H1 (cell line): ENCODE measurements around the gene NDUFA12. TPM values are rescaled to one million over a fixed set of nuclear protein-coding genes. Genes with fewer than 3 reads are reported as not detected.
"Not testable (repeated sequence)": the region's sequence is repeated elsewhere in the genome, so short reads cannot be mapped to it uniquely, and the experiment has no call there.

Source experiments
- CTCF ChIA-PET: fragments of 300-600 bp; sonication (Branson Sonifier 250); formaldehyde crosslinking; loops from one replicate; lab custom pipeline; 2021; ENCODE audit not compliant: partially characterized antibody; lab: Charles Lee
- POLR2A ChIA-PET: fragments of 300-600 bp; sonication (Branson Sonifier 250); formaldehyde crosslinking; loops from one replicate; lab custom pipeline; 2021; ENCODE audit warnings: inconsistent platforms; ENCODE audit not compliant: partially characterized antibody; lab: Charles Lee
- DNase-seq, 2 experiments: peaks; one replicate each; pipeline versions ENCODE4 v3.0.0 to v3.0.0-alpha.2; 2010 to 2022; ENCODE audit warnings: low spot score in 2 of 2, low read depth in 1 of 2, mixed read lengths in 1 of 2
- FAIRE-seq: peaks from 2 replicates; lab custom pipeline; 2011; peaks lifted over from hg19 to GRCh38; lab: Jason Lieb, UNC
- H2AFZ ChIP-seq: 2 replicates; pipeline ENCODE4 v1.8.1; 2012; ENCODE audit warnings: low read length, inconsistent platforms
- H2AK5ac ChIP-seq: 2 replicates; pipeline ENCODE4 v1.6.1; 2013; ENCODE audit warnings: low read depth, low read length
- H2BK120ac ChIP-seq: replicated peaks from 2 replicates; pipeline ENCODE3; 2013; ENCODE audit warnings: low read depth, low read length, inconsistent platforms
- H2BK12ac ChIP-seq: 2 replicates; pipeline ENCODE4 v1.6.1; 2013; ENCODE audit warnings: low read depth, low read length
- H2BK15ac ChIP-seq: 2 replicates; pipeline ENCODE4 v1.6.1; 2013; ENCODE audit warnings: low read length
- H2BK20ac ChIP-seq: 2 replicates; pipeline ENCODE4 v1.6.1; 2013; ENCODE audit warnings: low read length
- H2BK5ac ChIP-seq: 2 replicates; pipeline ENCODE4 v1.6.1; 2013; ENCODE audit warnings: low read depth, low read length
- H3K14ac ChIP-seq: 2 replicates; pipeline ENCODE4 v1.6.1; 2013; ENCODE audit warnings: inconsistent platforms; ENCODE audit not compliant: insufficient read length
- H3K18ac ChIP-seq: 2 replicates; pipeline ENCODE4 v1.6.1; 2013; ENCODE audit warnings: low read length; ENCODE audit errors: extremely low read depth
- H3K23ac ChIP-seq: 2 replicates; pipeline ENCODE4 v1.6.1; 2013; ENCODE audit warnings: inconsistent platforms; ENCODE audit not compliant: insufficient read length
- H3K23me2 ChIP-seq: 2 replicates; pipeline ENCODE4 v1.6.1; 2013; ENCODE audit warnings: low read depth, low read length
- H3K27ac ChIP-seq: 2 replicates; pipeline ENCODE4 v1.6.1; 2011; ENCODE audit warnings: low read depth, low read length, inconsistent platforms
- H3K27me3 ChIP-seq, 4 experiments: replicated peaks in 1 of 4; 1 replicate in 1 of 4; 2 replicates in 3 of 4; pipeline versions ENCODE4 v1.6.1 to v1.8.1; 2011 to 2013; ENCODE audit warnings: low read length in 3 of 4, mild to moderate bottlenecking in 3 of 4, inconsistent platforms in 2 of 4, mixed read lengths in 2 of 4, moderate library complexity in 1 of 4; ENCODE audit not compliant: control insufficient read depth in 3 of 4, insufficient read depth in 3 of 4; ENCODE audit errors: extremely low read depth in 1 of 4
- H3K36me3 ChIP-seq, 4 experiments: 2 replicates each; pipeline versions ENCODE4 v1.6.1 to v1.8.1; 2011 to 2013; ENCODE audit warnings: mild to moderate bottlenecking in 4 of 4, low read length in 3 of 4, moderate library complexity in 2 of 4, control low read depth in 1 of 4, inconsistent platforms in 1 of 4; ENCODE audit not compliant: insufficient read depth in 4 of 4, control insufficient read depth in 2 of 4
- H3K4ac ChIP-seq: replicated peaks from 2 replicates; pipeline ENCODE3; 2013; ENCODE audit warnings: low read length, low read depth, mixed read lengths, inconsistent platforms; ENCODE audit not compliant: insufficient read length
- H3K4me1 ChIP-seq, 4 experiments: replicated peaks in 1 of 4; 1 replicate in 1 of 4; 2 replicates in 3 of 4; pipeline versions ENCODE4 v1.6.1 to v1.8.1; 2011 to 2013; ENCODE audit warnings: low read length in 3 of 4, inconsistent platforms in 2 of 4, mixed read lengths in 1 of 4; ENCODE audit not compliant: insufficient read depth in 4 of 4, control insufficient read depth in 3 of 4
- H3K4me2 ChIP-seq, 2 experiments: 2 replicates each; pipeline versions ENCODE4 v1.6.1 to v1.8.1; 2011 to 2013; ENCODE audit warnings: low read depth in 2 of 2, low read length in 2 of 2, control low read depth in 1 of 2, inconsistent platforms in 1 of 2, mild to moderate bottlenecking in 1 of 2; ENCODE audit not compliant: insufficient read depth in 1 of 2
- H3K4me3 ChIP-seq, 4 experiments: fragments of 200-600, 300-600 bp in 1 of 4; sonication (generic), shearing (Covaris generic), sonication (Bioruptor Twin) in 1 of 4; 2 replicates each; pipeline versions ENCODE4 v1.5.1 to v1.8.1; 2011 to 2016; ENCODE audit warnings: low read length in 4 of 4, low read depth in 3 of 4, control low read depth in 2 of 4, inconsistent platforms in 2 of 4, mild to moderate bottlenecking in 2 of 4, mixed read lengths in 1 of 4, moderate library complexity in 1 of 4; ENCODE audit not compliant: insufficient read depth in 2 of 4; ENCODE audit errors: extremely low read depth in 1 of 4
- H3K56ac ChIP-seq: replicated peaks from 2 replicates; pipeline ENCODE3; 2013; ENCODE audit warnings: low read depth, mild to moderate bottlenecking, mixed read lengths, low read length, inconsistent platforms; ENCODE audit not compliant: insufficient read length
- H3K79me1 ChIP-seq: 2 replicates; pipeline ENCODE4 v1.6.1; 2013; ENCODE audit warnings: low read depth, low read length, control low read depth
- H3K79me2 ChIP-seq, 2 experiments: 2 replicates each; pipeline versions ENCODE4 v1.6.1 to v1.8.1; 2012 to 2013; ENCODE audit warnings: low read length in 2 of 2, mild to moderate bottlenecking in 2 of 2, inconsistent platforms in 1 of 2; ENCODE audit not compliant: insufficient read depth in 2 of 2, control insufficient read depth in 1 of 2
- H3K9ac ChIP-seq, 4 experiments: replicated peaks in 1 of 4; 1 replicate in 1 of 4; 2 replicates in 3 of 4; pipeline versions ENCODE4 v1.6.1 to v1.8.1; 2011 to 2013; ENCODE audit warnings: low read depth in 3 of 4, low read length in 3 of 4, control low read depth in 2 of 4, mild to moderate bottlenecking in 2 of 4, moderate library complexity in 2 of 4, inconsistent platforms in 1 of 4; ENCODE audit errors: extremely low read depth in 1 of 4
- H3K9me3 ChIP-seq, 2 experiments: 2 replicates each; pipeline versions ENCODE4 v1.6.1 to v1.8.1; 2012 to 2013; ENCODE audit warnings: mild to moderate bottlenecking in 2 of 2, moderate library complexity in 2 of 2, control low read depth in 1 of 2, inconsistent platforms in 1 of 2, low read depth in 1 of 2, low read length in 1 of 2, mixed read lengths in 1 of 2; ENCODE audit not compliant: insufficient read depth in 2 of 2
- H4K20me1 ChIP-seq, 2 experiments: replicated peaks in 1 of 2; 2 replicates each; pipeline versions ENCODE3 to v1.8.1; 2011 to 2013; ENCODE audit warnings: inconsistent platforms in 2 of 2, low read length in 2 of 2, mild to moderate bottlenecking in 1 of 2; ENCODE audit not compliant: insufficient read depth in 2 of 2, control insufficient read depth in 1 of 2
- H4K5ac ChIP-seq: 2 replicates; pipeline ENCODE4 v1.6.1; 2013; ENCODE audit warnings: low read length, low read depth, mixed read lengths, inconsistent platforms; ENCODE audit not compliant: insufficient read length
- H4K8ac ChIP-seq: 2 replicates; pipeline ENCODE4 v1.8.0; 2013; ENCODE audit warnings: mild to moderate bottlenecking, moderate library complexity, low read length, inconsistent platforms; ENCODE audit not compliant: insufficient read depth; ENCODE audit errors: extremely low read depth
- H4K91ac ChIP-seq: replicated peaks from 2 replicates; pipeline ENCODE3; 2013; ENCODE audit warnings: low read length, mixed read lengths, inconsistent platforms; ENCODE audit not compliant: insufficient read length
- WGBS, 2 experiments: shearing (Covaris generic) in 1 of 2; methylation state at CpG; one replicate each; pipeline versions ENCODE4 v1.1.6 to v1.1.7; 2013 to 2015; ENCODE audit warnings: low lambda C conversion rate in 2 of 2, mixed read lengths in 2 of 2, inconsistent platforms in 1 of 2, low coverage in 1 of 2, missing lambda C conversion rate in 1 of 2; ENCODE audit not compliant: insufficient replicate concordance in 2 of 2, insufficient coverage in 1 of 2, insufficient read length in 1 of 2; ENCODE audit errors: extremely low coverage in 1 of 2, missing lambda C conversion rate in 1 of 2; 5-methylcytosine and 5-hydroxymethylcytosine counted together
- polyA plus RNA-seq, 7 experiments: library from polyadenylated mRNA; depleted of rRNA in 3 of 7; stranded (reverse) in 5 of 7; unstranded in 2 of 7; fragments of >200 nt in 5 of 7; fragments of 200-250 nt in 2 of 7; gene quantifications; 1 replicate in 5 of 7; 2 replicates in 1 of 7; 4 replicates in 1 of 7; pipeline versions ENCODE4 v1.2.1 to v1.2.3, GENCODE V29; 2011 to 2013; ENCODE audit warnings: missing spikeins in 2 of 7, mixed read lengths in 2 of 7
- total RNA-seq: library from RNA; stranded (reverse); fragmentation: NEBNext Ultra II Directional; extraction: Animal tissue kit (Norgen Biotek cat#: 25700); gene quantifications from 2 replicates; pipeline ENCODE4 v1.2.1, GENCODE V29; 2021

NDUFA12 gene
- total and polyA plus RNA-seq, 2 of the 8 experiments (the other 6 are each of a cell fraction or from before 2014, with no cell fraction given), result 98.1 to 157 TPM

DNA sequence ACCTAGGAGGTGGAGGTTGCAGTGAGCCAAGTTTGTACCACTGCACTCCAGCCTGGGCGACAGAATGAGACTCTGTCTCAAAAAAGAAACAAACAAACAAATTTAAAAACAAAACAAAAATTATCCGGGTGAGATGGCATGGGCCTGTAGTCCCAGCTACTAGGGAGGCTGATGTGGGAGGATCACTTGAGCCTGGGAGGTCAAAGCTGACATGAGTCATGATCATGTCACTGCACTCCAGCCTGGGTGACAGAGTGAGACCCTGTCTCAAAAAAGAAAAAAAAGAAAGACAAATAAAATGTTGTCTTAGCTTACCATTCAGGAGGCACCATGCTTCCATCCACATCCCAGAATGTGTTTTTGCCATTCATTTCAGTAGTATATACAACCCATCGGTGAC lies 9.6 kb downstream of the NDUFA12 start:
- H2BK15ac ChIP-seq, H4K20me1 ChIP-seq, H3K9me3 ChIP-seq, H2AFZ ChIP-seq, H3K23ac ChIP-seq, H3K56ac ChIP-seq, H3K4me1 ChIP-seq, H2BK120ac ChIP-seq, H3K36me3 ChIP-seq, H4K8ac ChIP-seq, H2AK5ac ChIP-seq, H2BK12ac ChIP-seq, H2BK20ac ChIP-seq, H3K4ac ChIP-seq, H2BK5ac ChIP-seq, H3K27me3 ChIP-seq, H3K4me2 ChIP-seq, H4K91ac ChIP-seq, H3K79me1 ChIP-seq, H3K23me2 ChIP-seq, H3K9ac ChIP-seq, DNase-seq, H3K4me3 ChIP-seq, H3K27ac ChIP-seq, H3K14ac ChIP-seq, H3K18ac ChIP-seq, FAIRE-seq, H4K5ac ChIP-seq: not testable (repeated sequence)
- 78% methylated on average over 3 of the region's 3 CpGs; no CpG with 5 or more reads in 1 of the 2 experiments for WGBS, 2 experiments
- ChIA-PET POLR2A (interaction anchor here (0.8 to 1.2 kb wide), 2 partner anchors 10 to 39 kb away, joined by 4 to 8 read pairs; partner anchors contain the start of gene NDUFA12), CTCF (interaction anchor here (1.4 kb wide), 1 partner anchor 12 kb away, joined by 3 read pairs; no protein-coding TSS in a partner anchor)
- H3K79me2 ChIP-seq, result peaks cover 0 to 20% of the 10 kb centered on the region in 2 experiments; a peak in 2 of 4 replicates
